ENCODE data around the gene PFKFB1.

PFKFB1 gene

DNA sequence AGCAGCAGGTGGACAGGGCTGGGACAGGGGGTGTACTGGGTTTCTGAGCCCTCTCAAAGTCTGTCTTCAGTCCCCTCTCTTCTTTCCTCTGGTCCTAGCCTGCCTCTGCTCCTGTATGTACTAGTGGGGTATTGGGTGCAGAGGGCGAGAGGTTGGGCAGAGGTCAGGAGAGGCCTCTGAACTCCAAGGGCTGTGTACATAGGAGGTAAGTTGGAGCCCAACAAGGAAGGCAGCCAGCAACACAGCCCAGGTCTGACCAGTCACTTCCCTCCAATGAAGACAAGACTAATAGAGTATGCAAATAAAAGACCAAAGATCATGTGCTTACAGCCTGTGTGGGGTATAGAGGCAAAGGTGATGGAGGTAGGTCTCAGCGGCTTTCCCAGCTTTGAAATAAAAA, at the start of gene PFKFB1:
TSS of gene PFKFB1 (minus strand) at position 90 of the 400 bp plus-strand sequence. CDS start 181 bp downstream, outside the sequence.
- no peak for DNase-seq (ENCODE audit: low read depth in 3 of 3, low spot score in 1 of 3)

DNA sequence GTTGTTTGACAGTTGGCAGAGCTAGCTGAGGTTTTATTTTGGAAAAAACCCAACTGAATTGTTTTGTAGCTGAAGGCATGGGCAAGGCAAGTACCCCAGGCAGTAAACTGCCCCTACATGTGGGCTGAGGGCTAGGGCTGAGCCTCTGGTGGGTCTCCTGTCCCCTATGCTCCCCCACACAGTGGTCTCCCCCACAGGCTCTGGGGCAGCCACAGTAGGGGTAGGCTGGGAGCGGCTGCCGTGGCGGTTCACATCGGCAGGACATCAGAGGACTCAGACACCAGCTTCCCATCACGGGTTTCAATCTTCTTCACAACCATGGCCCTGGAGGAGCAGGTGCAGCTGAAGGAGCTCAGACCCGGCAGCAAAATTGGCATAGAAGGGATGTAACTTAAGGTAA, 47.5 kb upstream of the PFKFB1 start:
- DNase-seq (ENCODE audit: low read depth in 3 of 3, low spot score in 1 of 3) = no peak

DNA sequence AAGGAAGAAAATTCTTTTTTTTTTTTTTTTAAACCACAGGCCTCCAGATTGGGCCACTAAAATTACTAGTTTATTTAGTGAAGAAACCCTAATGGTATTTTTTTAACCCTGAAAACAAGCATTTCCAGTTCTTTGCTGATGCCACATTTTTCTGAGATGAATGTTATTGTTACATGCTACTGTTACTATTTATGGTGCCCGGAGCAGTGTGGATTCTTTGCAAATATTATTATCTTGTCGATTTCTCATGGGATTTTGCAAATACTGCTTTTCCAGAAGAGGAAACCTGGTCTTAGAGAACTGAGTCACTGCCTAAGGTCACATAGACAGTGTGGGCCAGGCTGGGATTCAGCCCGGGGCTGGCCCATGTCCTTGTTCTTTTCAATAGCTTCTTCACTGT, 45.5 kb upstream of the PFKFB1 start:
- DNase-seq (ENCODE audit: low read depth in 3 of 3, low spot score in 1 of 3) = no peak

DNA sequence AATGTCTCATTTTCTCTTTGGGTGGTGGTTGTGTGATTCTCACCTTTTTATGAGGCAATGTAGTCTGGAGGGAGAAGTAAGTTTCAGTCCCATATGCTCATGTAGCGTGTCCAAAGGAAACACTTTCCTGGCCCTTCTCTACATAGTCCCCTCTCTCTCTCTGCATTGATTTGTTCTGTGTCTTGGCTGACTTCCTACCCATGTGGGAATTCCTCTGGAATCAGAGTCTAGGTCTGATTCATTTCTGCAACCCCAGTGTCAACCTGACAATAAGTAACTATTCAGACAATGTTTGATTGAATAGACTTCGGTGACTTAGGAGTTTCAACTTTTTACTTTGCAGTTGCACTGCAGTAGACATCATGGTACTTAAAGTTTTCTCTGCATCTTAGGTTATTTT, 39.4 kb upstream of the PFKFB1 start:
- DNase-seq (ENCODE audit: low read depth in 3 of 3, low spot score in 1 of 3) = no peak

DNA sequence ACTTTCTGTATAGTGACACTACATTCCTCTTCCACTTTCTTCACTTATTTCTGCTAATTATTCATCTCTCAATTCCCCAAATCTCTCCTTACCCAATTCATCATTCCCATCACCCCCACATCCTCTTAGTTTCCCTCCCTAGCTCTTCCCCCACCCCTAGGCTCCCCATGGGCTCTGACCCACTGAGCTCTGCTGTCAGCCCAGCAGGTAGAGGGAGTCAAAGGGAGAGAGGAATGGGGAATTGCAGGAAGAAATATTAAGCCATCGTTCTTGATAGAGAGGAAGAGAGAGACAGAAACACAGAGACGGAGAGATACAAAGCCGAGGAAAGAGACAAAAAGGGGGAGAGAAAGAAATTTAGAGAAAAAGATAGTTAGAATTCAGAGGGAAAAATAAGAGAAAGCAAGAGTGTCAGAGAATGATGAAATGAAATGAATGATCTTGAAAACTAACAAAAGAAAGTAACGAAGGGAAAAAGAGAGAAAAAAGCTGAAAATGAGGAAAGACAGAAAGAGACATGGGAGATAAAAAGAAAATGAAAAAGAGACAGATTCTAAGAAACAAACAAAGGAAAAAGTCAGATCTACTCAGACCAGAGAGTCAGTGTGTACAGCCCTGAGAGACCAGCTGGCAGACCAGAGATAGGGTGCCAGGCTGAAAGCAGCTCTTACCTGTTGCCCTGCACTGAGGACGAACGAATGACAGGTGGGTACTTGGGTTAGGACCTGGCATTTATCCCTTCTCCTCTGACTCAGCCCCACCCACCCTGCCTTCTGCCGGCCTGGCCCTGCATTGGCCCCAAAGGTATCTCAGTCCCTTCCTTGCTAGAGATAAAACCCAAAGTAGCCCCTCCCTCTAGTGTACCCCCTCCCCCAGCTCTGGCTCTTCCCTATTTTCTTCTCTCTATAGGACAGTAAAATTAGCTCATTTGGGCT, 36.5 kb upstream of the PFKFB1 start, which contains the start of gene ALAS2:
TSS of gene ALAS2 (minus strand) at position 707 of the 935 bp plus-strand sequence. CDS start 4,977 bp downstream, outside the sequence.
- DNase-seq (ENCODE audit: low read depth in 3 of 3, low spot score in 1 of 3) = no peak

GRCh38 chrX:55029291-55029690, 35.3 kb upstream of the PFKFB1 start:
- DNase-seq (ENCODE audit: low read depth in 3 of 3, low spot score in 1 of 3) = no peak

GRCh38 chrX:55028611-55029010, 34.6 kb upstream of the PFKFB1 start:
- no peak for DNase-seq (ENCODE audit: low read depth in 3 of 3, low spot score in 1 of 3)

DNA sequence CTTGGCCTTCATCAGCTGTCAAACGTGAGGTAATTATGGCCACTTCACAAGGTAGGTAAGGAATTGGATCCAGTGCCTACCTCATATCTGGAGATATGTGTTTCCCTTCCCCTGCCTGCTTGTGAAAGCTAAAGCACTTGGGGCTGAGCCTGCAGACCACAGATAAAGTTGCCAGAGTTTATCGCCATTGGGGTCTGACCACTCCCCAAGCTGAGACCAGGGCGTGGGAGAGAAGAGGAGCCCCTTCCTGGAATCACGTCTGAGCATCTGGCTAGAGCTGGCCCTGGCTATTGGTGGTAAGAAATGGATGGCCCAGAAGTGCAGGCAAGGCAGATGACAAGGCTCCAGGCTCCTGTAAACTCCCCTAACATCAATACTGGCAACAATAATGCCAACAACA, 34.1 kb upstream of the PFKFB1 start:
- no peak for DNase-seq (ENCODE audit: low read depth in 3 of 3, low spot score in 1 of 3)

GRCh38 chrX:55026840-55027239, 32.9 kb upstream of the PFKFB1 start:
- DNase-seq (ENCODE audit: low read depth in 3 of 3, low spot score in 1 of 3) = no peak

- DNase-seq (ENCODE audit: low read depth in 3 of 3, low spot score in 1 of 3) = no peak
Measured at GRCh38 chrX:55026143-55026542, 32.2 kb upstream of the PFKFB1 start.

DNA sequence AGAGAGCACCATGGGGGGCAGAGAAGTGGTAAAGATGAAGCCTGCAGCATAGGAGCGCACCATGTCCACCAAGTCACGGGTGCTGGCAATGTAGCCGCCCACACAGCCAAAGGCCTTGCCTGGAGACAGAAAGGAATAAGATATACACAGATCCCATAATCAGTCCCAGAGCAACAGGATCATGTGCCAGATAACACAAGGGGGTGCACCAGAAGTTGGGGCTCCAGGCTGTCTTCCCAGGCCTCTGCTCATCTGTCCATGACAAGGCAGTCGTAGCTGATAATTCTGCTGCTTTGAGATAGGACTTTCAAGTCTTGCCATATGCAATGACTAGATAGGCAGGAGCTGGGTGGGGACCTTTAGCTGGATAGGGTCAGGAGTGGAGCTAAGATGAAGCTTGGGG, 20.9 kb upstream of the PFKFB1 start:
- no peak for DNase-seq (ENCODE audit: low read depth in 3 of 3, low spot score in 1 of 3)

DNA sequence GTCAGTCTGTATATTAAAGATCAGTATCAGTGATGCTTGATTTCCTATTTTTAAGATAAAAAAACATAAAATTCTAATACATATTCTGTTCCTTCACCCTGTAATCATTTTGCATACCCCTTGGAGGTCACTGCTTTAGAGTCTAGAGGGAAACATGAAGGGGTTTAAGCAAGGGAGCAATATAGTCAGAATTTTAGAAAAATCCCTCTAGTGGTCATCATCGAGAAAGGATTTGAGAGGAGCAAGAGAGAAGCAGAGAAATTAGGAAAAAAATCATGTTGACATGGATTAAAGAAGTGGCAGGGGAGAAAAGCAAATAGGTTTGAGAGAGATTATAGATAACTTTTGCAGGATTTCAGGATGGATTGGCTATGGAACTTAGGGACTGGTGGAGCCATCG, 17.3 kb upstream of the PFKFB1 start:
- no peak for DNase-seq (ENCODE audit: low read depth in 3 of 3, low spot score in 1 of 3)

GRCh38 chrX:55008571-55009358, 14.8 kb upstream of the PFKFB1 start:
- DNase-seq (ENCODE audit: low read depth in 3 of 3, low spot score in 1 of 3) = no peak

GRCh38 chrX:55007656-55008055, 13.7 kb upstream of the PFKFB1 start:
- no peak for DNase-seq (ENCODE audit: low read depth in 3 of 3, low spot score in 1 of 3)

DNA sequence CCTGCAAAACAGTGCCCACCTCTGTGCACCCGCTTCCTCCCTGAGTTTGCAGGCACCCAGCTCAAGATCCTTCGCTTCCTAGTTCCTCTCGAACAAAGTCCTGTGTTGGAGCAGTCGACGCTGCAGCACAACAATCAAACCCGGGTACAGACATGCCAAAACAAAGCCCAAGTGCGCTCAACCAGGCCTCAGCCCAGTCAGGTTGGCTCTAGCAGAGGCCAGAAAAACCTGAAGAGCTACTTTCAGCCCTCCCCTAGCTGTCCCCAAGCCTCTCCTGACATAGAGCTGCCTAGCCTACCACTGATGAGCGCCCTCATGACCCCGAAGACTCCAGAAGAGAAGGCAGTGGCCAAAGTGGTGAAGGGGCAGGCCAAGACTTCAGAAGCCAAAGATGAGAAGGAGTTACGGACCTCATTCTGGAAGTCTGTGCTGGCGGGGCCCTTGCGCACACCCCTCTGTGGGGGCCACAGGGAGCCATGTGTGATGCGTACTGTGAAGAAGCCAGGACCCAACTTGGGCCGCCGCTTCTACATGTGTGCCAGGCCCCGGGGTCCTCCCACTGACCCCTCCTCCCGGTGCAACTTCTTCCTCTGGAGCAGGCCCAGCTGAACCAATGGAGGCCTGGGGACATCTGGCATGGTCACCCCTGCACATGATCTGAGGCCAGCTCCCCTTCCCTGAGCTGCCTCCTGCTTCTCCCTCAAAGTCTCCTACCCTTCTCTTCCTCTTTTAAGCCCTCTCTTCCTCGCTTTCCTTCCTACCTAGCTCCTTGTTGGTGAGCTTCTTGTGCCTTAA, 13.0 kb upstream of the PFKFB1 start:
- DNase-seq (ENCODE audit: low read depth in 3 of 3, low spot score in 1 of 3) = no peak

GRCh38 chrX:55005256-55005655, 11.3 kb upstream of the PFKFB1 start:
- no peak for DNase-seq (ENCODE audit: low read depth in 3 of 3, low spot score in 1 of 3)

DNA sequence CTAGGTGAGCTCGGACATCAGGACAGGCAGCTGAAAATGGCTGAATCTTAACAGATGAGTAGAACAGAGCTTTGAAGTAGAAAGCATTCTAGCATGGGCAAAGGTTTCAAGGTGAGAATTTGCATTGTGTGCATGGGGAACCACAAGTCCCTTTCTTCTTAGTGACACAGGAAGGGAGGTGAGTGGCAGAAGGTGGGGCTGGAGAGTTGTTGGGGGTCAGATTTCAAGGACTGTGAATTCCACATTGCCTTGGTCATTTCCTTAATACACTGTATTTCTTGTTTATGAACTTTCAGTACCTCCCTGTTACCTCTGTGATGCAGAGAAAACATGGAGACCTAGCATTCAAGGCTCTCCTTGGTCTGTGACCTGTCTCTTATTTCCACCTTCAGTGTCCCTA, 10.2 kb upstream of the PFKFB1 start:
- no peak for DNase-seq (ENCODE audit: low read depth in 3 of 3, low spot score in 1 of 3)

GRCh38 chrX:54999717-55000598, 6.0 kb upstream of the PFKFB1 start, which contains the start of gene APEX2:
Gene APEX2, plus strand, starts transcription at chrX:55000363. Its CDS starts 60 bp downstream, at chrX:55000423.
- DNase-seq (ENCODE audit: low read depth in 3 of 3, low spot score in 1 of 3) = peak; percentile 48 to 70 (median 67)

DNA sequence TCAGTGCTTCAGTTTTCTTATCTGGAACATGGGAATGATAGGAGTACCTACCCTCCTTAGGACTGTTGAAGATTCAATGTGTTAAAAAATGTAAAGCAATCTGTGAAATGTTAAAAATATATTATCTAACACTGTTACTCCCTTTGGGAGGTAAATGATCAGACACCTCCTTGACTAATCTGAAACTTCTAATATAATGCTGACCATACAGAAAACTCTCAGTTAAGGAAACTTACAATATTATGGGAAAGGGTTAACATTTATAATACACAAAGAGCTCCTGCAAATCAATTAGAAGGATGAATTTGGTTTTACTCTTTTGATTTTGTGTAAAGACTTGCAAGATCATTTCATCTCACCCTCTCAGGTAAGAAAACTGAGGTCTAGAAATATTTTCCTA, 1.6 kb upstream of the PFKFB1 start:
- DNase-seq (ENCODE audit: low read depth in 3 of 3, low spot score in 1 of 3) = no peak
